Stomach (tissue), 4 donors: ENCODE data around the gene MB.

Experiments
- EP300 ChIP-seq: sonication (generic); formaldehyde crosslinking; IDR thresholded peaks from one replicate; pipeline ENCODE4 v1.6.1; 2017; ENCODE audit warnings: antibody characterized with exemption
- TF ChIP-seq, protein P1 (sequence below), 7 experiments: fragments of 450-650 bp in 4 of 7; fragments of 200-600 bp in 3 of 7; sonication (generic) in 3 of 7; IDR thresholded peaks; one replicate each; pipeline ENCODE4 v1.5.1; 2016 to 2019; ENCODE audit warnings: antibody characterized with exemption in 7 of 7, control low read depth in 2 of 7, mild to moderate bottlenecking in 1 of 7

- no peak for TF ChIP-seq EP300
- TF ChIP-seq, protein P1, sequence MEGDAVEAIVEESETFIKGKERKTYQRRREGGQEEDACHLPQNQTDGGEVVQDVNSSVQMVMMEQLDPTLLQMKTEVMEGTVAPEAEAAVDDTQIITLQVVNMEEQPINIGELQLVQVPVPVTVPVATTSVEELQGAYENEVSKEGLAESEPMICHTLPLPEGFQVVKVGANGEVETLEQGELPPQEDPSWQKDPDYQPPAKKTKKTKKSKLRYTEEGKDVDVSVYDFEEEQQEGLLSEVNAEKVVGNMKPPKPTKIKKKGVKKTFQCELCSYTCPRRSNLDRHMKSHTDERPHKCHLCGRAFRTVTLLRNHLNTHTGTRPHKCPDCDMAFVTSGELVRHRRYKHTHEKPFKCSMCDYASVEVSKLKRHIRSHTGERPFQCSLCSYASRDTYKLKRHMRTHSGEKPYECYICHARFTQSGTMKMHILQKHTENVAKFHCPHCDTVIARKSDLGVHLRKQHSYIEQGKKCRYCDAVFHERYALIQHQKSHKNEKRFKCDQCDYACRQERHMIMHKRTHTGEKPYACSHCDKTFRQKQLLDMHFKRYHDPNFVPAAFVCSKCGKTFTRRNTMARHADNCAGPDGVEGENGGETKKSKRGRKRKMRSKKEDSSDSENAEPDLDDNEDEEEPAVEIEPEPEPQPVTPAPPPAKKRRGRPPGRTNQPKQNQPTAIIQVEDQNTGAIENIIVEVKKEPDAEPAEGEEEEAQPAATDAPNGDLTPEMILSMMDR (IDR thresholded peaks at IDR 0.05) = no peak
These were observed 49.6 kb downstream of the MB start for GRCh38 chr22:35567351-35568141.
